ENCODE data around the gene EVC2. TPM values are rescaled to one million over a fixed set of nuclear protein-coding genes. Genes with fewer than 3 reads are reported as not detected.

The EVC2 gene
- total and polyA plus RNA-seq, 2 of the 13 experiments (the other 11 are each of a cell fraction or from before 2014, with no cell fraction given): not detected

DNA sequence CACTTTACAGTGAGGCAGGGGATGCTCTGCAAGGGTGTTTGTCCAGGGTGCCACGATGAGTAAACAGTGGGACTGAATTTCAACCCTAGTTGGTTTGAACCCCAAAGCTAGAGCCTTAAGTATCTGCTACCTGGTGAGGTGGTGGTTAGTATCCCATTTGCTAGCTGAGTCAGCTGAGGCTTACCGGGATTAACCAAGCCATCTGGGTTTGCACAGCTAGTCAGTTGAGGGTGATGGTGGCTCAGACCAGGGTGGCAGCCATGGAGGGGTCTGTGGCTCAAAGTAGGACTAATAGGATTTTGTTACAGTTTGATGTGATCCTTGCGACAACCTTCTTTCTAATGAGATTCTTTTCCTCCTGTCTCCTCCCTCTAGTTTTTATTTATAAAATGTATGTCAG, 4.6 kb upstream of the EVC2 start:
- TF ChIP-seq ZNF720 (CRISPR knock-in tag; IDR thresholded peaks at IDR 0.05) (no peak), CBFB (CRISPR knock-in tag; IDR thresholded peaks at IDR 0.05) (no peak), ZNF3 (CRISPR knock-in tag; IDR thresholded peaks at IDR 0.05) (no peak)
- TF ChIP-seq, protein P1, sequence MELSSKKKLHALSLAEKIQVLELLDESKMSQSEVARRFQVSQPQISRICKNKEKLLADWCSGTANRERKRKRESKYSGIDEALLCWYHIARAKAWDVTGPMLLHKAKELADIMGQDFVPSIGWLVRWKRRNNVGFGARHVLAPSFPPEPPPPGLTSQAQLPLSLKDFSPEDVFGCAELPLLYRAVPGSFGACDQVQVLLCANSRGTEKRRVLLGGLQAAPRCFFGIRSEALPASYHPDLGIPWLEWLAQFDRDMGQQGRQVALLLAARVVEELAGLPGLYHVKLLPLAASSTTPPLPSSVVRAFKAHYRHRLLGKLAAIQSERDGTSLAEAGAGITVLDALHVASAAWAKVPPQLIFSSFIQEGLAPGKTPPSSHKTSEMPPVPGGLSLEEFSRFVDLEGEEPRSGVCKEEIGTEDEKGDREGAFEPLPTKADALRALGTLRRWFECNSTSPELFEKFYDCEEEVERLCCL (CRISPR knock-in tag; IDR thresholded peaks at IDR 0.05; ENCODE audit: borderline replicate concordance): no peak
- Histone ChIP-seq H3K4me2 (ENCODE audit: low read depth, low read length) (peak overlapping the region; percentile 96), H3K9me3 (ENCODE audit: low read length) (peaks cover 7% of the 10 kb centered on the region), H3K4me3 (replicated peaks in 1 of 3; ENCODE audit: insufficient read depth in 1 of 3, low read depth in 2 of 3, low read length in 3 of 3) (no peak overlapping the region), H3K9ac (ENCODE audit: insufficient read depth, low read depth, low read length) (no peak overlapping the region), H3K79me2 (ENCODE audit: insufficient read depth, low read length) (peaks cover 6% of the 10 kb centered on the region), H2AFZ (ENCODE audit: low read length) (no peak overlapping the region), H3K27me3 (ENCODE audit: control insufficient read depth in 1 of 2, insufficient read depth in 2 of 2, low read length in 2 of 2) (no peaks in the 10 kb centered on the region; a peak in 1 of 5 replicates), H4K20me1 (ENCODE audit: insufficient read depth, low read length) (no peaks in the 10 kb centered on the region), H3K4me1 (ENCODE audit: insufficient read depth, low read length) (peaks cover 58% of the 10 kb centered on the region), H3K36me3 (replicated peaks in 1 of 2; ENCODE audit: control insufficient read depth in 1 of 2, insufficient read depth in 2 of 2, low read length in 2 of 2) (no peaks in the 10 kb centered on the region), H3K27ac (ENCODE audit: extremely low read length, insufficient read depth, low read length) (no peak overlapping the region)
- no peak for ATAC-seq
- intact Hi-C loops (cut with micrococcal nuclease; ENCODE audit: unreplicated experiment) (loop anchor here (1.0 kb wide), 1 partner anchor 79 kb away; no protein-coding TSS in a partner anchor), in situ Hi-C loops (cut with HindIII; ENCODE audit: extremely low pct_ligation_motif_present, low pct_unique_long_range_greater_than_20kb) (no loop called here)
- no peak for FAIRE-seq
- CTCF ChIA-PET (ENCODE audit: low intra/inter-chr PET ratio, low total read pairs): no interaction called here
- TSS peak; percentile 47 for BruUV-seq (replicated peaks)
- POLR2A ChIA-PET: interaction anchor here (1.2 kb wide), 1 partner anchor 9 kb away, joined by 3 read pairs; no protein-coding TSS in a partner anchor
- WGBS (ENCODE audit: low lambda C conversion rate): 95% methylated on average over 1 of the region's 3 CpGs
- no peak for DNase-seq (ENCODE audit: low spot score)

DNA sequence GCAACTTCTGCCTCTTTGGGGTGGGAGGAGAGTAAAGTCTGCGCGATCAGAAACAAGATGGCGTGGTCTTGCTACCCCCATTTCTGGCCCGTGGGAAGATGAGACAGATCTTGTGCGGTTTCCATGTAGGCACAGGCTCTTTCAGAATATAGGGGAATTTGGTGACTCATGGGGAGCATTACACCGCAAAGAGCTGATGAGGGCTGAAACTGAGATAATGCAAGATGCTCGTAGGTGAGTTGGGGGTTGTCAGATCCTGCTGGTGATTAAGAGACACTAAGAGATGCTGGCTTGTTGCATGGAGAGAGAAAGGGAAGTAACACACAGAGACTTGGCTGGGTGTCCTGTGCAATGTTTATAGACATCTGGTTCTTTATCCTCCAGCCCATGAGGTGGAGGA, 4.2 kb upstream of the EVC2 start:
- Histone ChIP-seq H2AFZ (ENCODE audit: low read length) (no peak overlapping the region), H3K36me3 (replicated peaks in 1 of 2; ENCODE audit: control insufficient read depth in 1 of 2, insufficient read depth in 2 of 2, low read length in 2 of 2) (no peaks in the 10 kb centered on the region), H3K4me2 (ENCODE audit: low read depth, low read length) (peak overlapping the region; percentile 96), H4K20me1 (ENCODE audit: insufficient read depth, low read length) (no peaks in the 10 kb centered on the region), H3K79me2 (ENCODE audit: insufficient read depth, low read length) (peaks cover 6% of the 10 kb centered on the region), H3K4me3 (replicated peaks in 1 of 3; ENCODE audit: insufficient read depth in 1 of 3, low read depth in 2 of 3, low read length in 3 of 3) (no peak overlapping the region), H3K9ac (ENCODE audit: insufficient read depth, low read depth, low read length) (no peak overlapping the region), H3K27me3 (ENCODE audit: control insufficient read depth in 1 of 2, insufficient read depth in 2 of 2, low read length in 2 of 2) (no peaks in the 10 kb centered on the region; a peak in 1 of 5 replicates), H3K9me3 (ENCODE audit: low read length) (peaks cover 7% of the 10 kb centered on the region), H3K27ac (ENCODE audit: extremely low read length, insufficient read depth, low read length) (no peak overlapping the region), H3K4me1 (ENCODE audit: insufficient read depth, low read length) (peaks cover 54% of the 10 kb centered on the region)
- in situ Hi-C loops (cut with HindIII; ENCODE audit: extremely low pct_ligation_motif_present, low pct_unique_long_range_greater_than_20kb): no loop called here
- BruUV-seq (replicated peaks): no TSS peak
- intact Hi-C loops (cut with micrococcal nuclease; ENCODE audit: unreplicated experiment): loop anchor here (1.0 kb wide), 1 partner anchor 80 kb away; no protein-coding TSS in a partner anchor
- DNase-seq (ENCODE audit: low spot score) (no peak), FAIRE-seq (no peak), ATAC-seq (no peak)
- 97% methylated on average over 7 of the region's 7 CpGs for WGBS (ENCODE audit: low lambda C conversion rate)
- ChIA-PET CTCF (ENCODE audit: low intra/inter-chr PET ratio, low total read pairs) (interaction anchor here (0.7 kb wide), 1 partner anchor 553 kb away, joined by 3 read pairs; no protein-coding TSS in a partner anchor), POLR2A (interaction anchor here (1.2 kb wide), 1 partner anchor 9 kb away, joined by 3 read pairs; no protein-coding TSS in a partner anchor)
- no peak for TF ChIP-seq ZNF549 (CRISPR knock-in tag; IDR thresholded peaks at IDR 0.05)
- TF ChIP-seq ZNF143 (CRISPR knock-in tag; IDR thresholded peaks at IDR 0.05): no peak
- TF ChIP-seq ZNF296 (CRISPR knock-in tag; conservative IDR thresholded peaks at IDR 0.05): no peak
- no peak for TF ChIP-seq ZNF142 (CRISPR knock-in tag; IDR thresholded peaks at IDR 0.05)
- TF ChIP-seq ZNF3 (CRISPR knock-in tag; IDR thresholded peaks at IDR 0.05): no peak
- no peak for TF ChIP-seq ELF1 (CRISPR knock-in tag; IDR thresholded peaks at IDR 0.05)
- no peak for TF ChIP-seq GLMP (CRISPR knock-in tag; IDR thresholded peaks at IDR 0.05; ENCODE audit: borderline replicate concordance)
- no peak for TF ChIP-seq ZNF724P (CRISPR knock-in tag; IDR thresholded peaks at IDR 0.05; ENCODE audit: borderline replicate concordance)
